HG02571 (cell line): ENCODE measurements around the gene GADD45G.

ENCODE experiments used
- ATAC-seq: cut with Tn5 transposase; IDR thresholded peaks from one replicate; pipeline ENCODE4 v1.9.1; 2021; ENCODE audit warnings: mild to moderate bottlenecking, moderate library complexity; ENCODE audit not compliant: unreplicated experiment

The GADD45G gene, protein sequence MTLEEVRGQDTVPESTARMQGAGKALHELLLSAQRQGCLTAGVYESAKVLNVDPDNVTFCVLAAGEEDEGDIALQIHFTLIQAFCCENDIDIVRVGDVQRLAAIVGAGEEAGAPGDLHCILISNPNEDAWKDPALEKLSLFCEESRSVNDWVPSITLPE

DNA sequence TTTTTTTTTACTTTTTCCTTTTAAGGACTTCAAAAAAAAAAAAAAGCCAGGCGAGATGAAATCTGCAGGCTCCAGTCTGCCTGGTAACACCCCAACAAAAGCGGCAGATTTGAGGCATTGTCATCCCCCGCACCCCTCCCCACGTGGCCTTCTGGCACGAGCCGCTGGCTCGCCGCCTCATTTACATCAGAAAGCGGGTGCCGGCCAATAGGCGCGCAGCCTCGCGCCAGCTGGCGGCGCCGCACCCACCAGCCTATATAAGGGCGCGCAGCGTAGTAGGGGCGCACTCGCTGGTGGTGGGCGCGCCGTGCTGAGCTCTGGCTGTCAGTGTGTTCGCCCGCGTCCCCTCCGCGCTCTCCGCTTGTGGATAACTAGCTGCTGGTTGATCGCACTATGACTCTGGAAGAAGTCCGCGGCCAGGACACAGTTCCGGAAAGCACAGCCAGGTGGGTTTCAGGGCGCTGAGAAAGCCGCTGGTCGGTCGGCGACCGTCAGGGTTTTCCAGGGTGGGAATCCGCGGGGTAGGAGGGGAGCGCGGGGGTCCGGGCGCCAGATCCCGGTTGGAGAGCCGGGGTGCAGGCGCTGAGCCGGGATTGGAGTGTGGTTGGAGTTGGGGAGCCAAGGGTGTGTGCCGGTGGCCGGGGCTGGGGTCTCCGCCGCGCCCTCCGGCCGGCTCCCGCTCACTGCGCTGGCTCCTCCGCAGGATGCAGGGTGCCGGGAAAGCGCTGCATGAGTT is at the start of gene GADD45G:
Gene GADD45G, plus strand, starts transcription at position 284 of the 736 bp plus-strand sequence. Its CDS starts 110 bp downstream, at position 394.
- peak; percentile 61 for ATAC-seq

DNA sequence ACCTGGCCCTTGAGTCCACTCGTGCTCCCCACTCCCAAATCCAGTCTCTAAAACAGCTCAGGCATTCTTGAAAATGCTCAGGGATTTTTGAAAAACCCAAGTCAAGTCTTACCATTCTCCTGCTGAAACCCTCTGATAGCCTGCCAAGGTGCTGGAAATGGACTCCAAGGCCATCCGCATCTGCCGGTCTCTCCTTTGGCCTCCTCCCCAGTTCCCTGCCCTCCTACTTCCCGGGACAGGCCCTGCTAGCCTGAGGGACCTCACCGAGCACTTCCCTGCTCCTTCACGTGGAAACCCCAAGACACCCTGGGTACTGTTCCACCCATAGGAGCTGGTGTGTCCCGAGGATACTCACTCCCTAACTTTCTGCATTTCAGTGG is 49.8 kb upstream of the GADD45G start:
- no peak for ATAC-seq

DNA sequence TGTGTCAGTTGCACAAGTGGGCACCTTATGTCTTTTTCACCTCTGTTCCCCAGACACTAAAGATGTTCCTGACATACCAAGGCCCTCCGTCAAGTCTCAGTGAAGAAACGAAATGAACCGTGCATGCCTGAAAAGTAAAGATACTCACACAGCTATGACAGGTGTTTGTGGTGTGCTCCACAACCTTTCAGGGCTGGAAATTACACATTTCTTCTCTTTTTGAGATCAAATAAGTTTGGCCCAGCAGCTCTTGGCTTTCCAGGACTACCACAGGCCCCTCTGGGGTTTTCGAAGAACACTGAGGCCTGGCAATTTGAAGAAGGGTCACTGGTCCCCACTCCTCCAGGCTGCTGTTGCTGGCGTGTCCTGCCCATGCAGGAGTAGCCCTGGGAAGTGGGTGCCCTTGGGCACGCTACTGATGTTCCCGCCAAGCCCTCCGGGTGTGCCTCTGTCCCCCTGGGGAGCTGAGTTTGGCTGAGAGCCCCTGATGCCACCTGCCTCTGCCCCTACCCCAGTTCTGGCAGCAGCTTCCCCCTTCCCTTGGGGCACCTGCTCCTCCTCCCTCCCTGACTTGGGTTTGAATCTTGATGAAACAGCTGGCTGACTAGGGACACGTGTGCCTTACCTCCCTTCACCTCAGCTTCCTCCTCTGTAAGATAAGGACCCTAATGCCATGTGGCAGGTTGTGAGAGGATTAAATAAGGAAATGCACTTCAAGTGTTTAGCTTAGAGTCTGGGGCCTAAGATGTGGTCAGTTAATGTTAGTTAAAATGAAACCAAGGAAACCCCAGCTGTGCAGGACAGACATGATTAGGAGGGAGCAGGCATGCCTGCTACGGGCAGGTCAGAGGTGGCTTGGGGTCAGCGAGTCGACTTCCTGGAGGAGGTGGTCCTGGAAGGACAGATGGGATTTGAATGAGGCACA is 49.1 kb upstream of the GADD45G start:
- ATAC-seq = no peak

DNA sequence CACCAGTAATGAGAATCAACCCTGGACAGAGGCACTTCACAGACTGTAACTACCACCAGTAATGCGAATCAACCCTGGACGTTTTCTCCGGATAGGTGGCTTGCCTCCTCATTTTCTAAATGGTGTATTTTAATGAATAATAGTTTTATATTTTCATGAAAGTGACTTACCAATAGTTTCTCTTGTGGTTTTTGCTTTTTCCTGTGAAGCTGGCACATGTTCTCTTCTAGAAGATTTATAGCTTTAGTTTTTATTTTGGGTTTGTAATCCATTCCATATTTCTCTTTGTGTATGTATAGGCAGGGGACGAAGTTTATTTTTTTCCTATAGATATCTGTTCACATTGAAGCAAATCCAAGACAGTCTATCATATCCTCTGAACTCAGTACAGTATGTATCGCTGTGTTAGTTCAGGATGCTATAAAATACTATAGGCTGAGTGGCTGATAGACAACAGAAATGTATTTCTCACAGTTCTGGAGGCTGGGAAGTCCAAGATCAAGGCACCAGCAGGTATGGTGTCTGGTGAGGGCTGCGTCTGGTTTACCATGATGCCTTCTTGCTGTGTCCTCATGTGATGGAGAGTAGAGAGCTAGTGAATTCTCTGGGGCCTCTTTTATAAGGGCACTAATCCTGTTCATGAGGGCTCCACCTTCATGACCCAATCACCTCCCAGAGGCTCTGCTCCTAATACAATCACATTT is 46.5 kb upstream of the GADD45G start:
- ATAC-seq = no peak

DNA sequence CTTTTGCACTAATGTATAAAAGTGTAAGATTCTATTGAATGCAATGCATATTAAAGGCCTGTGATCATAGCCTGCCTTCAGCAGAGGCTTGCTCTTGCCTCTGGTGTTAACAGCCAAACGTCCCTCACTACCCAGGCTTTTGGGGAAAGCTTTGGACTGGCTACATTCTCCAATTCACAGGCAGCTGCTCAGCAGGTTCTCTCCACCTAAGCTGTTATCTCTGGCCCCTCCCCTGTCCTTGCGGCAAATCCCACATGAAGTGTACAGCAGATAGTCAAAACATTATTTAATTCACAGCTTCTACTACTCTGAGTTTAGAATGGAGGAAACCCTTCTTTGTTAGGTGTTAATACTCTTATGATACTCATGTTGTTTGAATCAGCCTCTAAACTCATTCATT is 45.9 kb upstream of the GADD45G start:
- no peak for ATAC-seq

DNA sequence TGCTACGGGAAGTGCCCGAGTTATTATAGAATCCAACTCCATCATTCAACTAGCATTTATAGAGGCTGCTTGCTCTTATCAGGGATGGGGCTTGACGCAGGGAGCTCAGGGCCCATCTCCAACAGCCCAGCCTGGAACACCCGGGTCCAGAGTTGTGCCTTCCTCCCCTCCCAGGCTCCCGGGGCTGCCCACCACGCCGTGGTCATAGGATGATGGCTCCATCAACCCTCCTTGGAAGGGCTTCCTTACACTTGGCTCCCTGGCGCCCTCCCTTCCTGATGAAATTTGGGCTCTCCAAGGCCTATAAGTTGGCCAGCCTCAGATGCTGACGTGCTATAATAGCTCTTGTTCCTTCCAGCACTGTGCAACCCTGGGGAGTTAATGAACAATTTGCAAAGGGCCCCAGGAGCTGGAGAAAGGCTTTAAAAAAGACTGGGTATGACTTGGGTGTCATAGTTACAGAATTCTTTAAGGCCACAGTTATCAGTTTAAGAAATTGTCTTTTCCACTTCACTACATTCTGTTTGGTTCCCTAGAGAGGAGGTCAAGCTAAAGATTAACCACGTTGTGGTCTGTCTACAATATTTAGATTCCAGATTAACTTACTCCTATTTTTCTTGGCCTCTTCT is 42.5 kb upstream of the GADD45G start:
- ATAC-seq = no peak

DNA sequence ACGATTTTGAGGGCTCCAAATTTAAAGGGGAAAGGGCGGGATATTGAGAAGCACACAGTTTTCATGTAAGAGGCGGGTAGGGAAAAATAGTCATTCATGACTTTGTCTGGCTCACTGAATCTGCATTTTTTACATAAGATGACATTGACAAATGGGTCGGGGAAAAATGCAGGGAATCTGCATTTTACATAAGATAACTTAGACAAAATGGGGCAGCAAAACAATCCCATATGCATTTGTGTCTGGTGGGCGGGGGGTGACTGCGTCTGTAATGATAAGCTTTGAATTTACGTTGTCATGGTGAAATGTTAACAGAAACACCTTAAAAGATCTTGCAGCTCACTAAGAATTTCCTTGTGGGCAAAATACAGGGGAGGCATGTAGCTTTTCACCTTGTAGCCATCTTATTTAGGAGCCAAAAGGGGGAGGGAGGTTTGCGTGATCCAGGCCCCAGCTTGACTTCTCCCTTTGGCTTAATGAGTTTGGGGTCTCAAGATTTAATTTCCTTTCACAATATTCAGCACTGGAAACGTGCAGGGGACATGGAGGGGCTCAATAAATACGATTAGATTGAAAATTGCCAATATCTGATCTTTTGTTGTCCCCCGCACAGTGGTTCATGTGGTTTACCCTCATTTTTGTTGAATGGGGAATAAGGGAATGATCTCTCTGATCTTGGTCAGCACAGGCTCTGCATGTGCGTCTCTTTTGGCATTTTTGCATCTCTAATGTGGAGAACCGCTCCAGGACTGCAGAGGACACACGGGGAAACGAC is 41.1 kb upstream of the GADD45G start:
- no peak for ATAC-seq

DNA sequence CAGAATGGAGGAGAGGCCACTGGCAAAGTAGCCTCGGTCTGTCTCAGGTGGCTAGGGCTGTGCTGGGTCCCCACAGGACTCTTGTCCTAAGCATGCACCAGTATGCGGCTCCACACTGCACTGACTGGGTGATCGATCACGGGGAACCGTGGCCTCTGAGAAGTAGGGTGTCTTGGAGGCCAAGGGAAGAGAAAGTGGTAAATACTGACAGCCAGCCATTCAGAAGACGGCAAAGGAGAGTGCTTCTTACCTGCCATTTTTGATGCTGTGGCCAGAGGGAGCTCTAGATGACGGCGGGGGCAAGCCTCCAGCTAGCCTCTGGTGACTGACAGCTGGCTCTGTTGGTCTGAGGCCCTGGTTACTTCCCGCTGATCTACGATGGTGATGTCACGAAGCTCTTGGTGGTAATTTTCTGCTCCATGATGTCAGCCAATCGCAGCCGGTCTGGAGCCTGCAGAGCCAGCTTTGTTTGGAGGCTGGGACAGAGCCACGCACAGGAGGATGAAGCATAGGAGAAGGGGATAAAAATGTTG is 40.4 kb upstream of the GADD45G start:
- no peak for ATAC-seq

DNA sequence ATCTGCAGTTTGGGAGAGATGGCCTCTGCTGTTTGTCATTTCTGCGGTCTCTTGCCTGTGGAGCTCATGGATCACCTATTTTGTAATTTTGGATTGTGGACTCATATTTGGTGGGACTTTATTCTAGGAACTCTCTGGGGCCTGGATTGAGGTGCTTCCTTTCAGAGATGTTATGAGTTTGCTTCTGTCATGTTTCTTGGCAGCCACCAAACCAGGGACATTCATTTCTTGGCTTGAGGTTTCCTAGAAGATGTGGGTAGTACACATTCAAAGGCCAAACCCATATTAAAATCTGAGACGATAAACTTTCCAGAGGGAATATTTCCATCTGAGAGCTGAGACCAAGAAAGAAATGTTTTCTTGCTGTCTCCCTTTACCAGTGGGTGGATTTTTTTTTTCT is 37.2 kb upstream of the GADD45G start:
- no peak for ATAC-seq

DNA sequence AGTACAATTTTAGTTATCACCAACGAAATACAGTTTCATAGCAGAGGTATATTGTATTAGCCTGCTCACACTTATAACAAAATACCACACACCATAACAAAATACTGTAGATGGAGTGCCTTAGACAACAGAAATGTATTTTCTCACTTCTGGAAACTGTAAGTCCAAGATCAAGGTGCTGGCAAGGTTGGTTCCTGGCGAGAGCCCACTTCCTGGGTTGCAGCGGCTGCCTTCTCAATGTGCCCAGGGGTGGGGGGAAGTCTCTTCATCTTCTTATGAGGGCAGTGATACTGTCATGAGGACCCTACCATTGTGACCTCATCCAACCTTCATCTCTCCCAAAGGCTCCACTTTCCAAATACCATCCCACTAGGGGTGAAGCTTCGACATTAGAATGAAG is 30.5 kb upstream of the GADD45G start:
- no peak for ATAC-seq

DNA sequence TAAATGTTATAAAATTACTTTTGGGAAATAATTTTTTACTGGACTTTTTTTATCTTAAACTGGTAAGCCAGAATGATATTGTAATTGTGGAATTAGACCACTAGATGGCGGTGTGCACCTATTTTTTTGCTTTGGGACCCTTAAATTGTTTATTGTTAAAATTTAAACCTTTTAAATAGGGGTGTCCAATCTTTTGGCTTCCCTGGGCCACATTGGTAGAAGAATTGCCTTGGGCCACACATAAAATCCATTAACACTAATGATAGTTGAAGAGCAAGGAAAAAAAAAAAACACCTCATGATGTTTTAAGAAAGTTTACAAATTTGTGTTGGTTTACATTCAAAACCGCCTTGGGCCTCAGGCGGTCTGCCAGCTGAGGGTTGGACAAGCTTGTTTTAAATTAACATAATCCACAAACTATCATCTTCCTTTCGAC is 28.4 kb upstream of the GADD45G start:
- ATAC-seq = no peak

DNA sequence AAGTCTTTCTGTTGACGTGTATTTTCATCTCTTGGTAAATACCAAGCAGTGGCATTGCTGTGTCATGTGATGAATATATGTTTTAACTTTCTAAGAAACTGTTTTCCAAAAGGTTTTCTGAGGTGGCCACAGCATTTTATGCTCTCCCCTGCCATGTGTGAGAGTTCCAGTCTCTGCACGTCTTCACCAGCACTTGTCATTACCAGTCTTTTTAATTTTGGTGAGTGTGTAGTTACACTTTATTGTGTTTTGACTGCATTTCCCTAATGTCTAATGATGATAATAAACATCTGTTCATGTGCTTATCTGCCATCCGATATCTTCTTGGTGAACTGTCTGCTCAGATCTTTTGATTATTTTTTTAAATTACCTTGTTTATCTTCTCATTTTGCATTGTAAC is 27.4 kb upstream of the GADD45G start:
- no peak for ATAC-seq

DNA sequence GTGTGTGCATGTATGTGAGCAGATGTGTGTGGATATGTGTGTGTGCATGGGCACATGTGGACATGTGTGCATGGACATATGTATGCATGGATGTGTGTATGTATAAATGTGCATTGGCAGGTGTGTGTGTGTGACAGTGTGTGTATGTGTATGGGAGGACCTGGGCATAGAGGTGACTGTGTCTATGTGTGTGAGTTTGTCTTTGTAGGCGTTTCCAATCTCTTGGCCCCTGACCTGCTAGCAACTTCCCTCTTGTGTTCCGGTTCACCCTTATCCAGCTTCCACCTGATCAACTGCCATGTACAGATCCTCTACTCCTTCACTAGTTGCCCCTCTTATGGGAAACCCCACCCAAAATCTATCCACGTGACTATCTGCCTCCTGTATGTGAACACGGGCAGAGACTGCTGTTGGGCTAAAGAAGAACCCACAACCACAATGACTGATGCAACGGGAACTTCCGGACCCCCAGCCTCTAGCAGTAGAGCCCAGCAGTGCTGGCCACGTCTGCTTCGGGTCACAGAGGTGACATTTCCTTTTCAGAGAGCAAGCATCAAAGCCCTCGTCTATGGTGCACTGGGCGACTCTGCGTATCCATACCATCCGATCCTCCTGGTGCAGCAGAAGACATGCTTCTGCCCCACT is 24.9 kb upstream of the GADD45G start:
- ATAC-seq = no peak

DNA sequence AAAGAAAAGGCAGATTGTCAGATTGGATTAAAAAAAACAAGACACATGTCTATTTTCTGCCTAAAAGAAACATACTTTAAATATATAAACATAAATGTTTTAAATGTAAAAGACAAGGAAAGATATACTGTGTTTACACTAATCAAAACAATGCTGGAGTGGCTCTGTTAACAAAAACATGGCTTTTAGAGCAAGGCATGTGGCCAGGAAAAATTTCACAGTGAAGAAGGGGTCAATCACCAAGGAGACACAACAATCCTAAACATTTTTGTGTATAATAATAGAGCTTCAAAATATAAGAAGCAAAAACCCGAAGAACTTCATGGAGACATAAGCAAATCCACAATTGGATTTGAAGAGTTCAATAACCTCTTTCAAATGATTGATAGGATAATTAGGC is 18.5 kb upstream of the GADD45G start:
- ATAC-seq = no peak

DNA sequence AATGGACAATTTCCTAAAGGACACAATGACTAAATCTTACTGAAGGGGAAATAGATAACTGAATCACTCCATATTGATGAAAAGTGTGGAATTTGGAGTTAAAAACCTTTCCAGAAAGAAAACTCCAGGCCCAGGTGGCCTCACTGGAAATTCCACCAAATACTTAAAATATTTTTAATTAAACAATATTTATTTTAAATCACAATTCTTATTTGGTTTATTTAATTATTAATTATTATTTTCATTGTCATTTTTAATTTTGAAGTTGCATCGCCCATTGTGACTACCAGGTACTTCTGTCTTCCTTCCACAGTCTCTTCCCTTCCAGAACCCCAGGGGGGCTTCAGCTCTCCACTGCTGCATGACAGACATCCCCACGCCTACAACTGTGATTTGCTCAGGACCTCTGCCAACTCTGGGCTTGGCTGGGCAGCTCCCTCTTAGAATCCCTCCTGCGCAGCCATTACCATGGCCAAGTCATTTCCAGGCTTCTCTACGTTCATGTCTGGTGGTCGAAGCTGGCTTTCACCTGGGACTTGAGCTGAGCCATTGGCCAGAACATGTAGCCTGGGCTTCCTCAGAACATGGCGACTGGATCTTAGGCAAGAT is 16.4 kb upstream of the GADD45G start:
- ATAC-seq = no peak

DNA sequence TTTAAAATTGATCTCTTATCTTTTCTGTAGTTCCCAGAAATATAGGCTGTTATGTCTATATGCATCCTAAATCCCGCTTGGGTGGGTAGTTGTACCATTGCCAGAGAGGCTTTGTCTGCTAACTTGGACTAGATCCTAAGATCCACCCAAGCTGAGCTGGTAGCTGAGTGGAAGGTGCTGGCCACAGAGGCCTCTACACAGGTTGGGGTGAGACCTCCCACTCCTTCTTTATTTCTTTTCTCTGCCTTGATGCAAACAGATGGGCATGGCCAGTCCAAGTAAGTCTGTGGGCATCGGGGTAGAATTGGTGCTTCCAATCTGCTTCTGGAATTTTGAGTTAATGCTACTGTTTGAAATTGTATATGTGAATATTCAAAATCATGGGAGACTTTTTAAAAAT is 14.4 kb upstream of the GADD45G start:
- ATAC-seq = no peak

DNA sequence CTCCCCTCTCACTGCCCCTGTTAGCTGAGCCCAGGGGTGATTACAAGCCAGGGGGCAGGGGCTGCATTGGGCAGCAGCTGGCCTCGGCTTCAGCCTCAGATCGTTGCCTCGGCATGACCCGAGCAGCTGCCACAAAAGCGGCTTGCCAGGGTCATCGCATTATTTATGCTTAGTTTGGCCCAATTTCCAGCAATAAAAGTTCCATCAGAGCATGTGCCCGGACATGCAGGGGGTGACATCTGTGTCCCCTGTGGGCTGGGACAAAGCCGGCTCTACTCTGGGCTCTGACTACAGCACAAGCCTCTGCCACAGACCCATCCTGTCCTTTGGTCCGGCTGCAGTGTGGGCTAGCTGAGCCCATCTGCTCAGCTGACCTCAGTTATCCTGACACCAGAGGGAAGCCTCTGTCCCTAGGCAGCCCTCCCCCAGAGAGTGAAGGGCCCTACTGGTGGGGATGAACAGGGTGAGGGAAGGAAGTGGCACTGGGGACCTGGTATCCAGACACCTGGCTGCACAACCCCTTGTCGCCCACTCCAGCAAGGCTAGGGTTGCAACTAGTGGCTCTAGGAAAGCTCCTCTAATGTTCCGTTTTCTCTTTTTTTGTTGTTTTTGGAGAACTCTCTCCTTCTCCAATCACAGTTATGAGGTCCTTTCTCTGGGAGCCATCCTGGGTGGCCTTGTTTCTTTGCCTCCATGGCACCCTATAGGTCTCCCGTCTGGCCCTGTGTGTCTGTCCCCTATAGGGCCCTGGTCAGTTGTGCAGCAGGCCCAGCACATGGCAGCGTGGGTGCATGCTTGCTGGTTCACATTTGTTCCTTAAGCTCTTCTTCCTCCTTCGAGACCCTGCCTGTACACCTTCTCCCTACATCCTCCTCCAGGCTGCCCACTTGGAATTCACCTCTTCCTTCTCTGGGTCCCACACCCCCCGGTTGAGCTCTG is 13.3 kb upstream of the GADD45G start:
- ATAC-seq = no peak
